Stomach (tissue), 9 donors: ENCODE results near the gene TCL1A. TPM values are rescaled to one million over a fixed set of nuclear protein-coding genes. Genes with fewer than 3 reads are reported as not detected.

Source experiments
- DNase-seq, 2 donors: peaks; one replicate each; pipeline versions ENCODE4 v3.0.0 to v3.0.0-alpha.2; 2013 to 2019
- H3K27ac ChIP-seq, 5 donors: fragments of 200-600 bp in 4 of 5; sonication (generic) in 4 of 5; one replicate each; pipeline ENCODE4 v1.5.1; 2013 to 2019; ENCODE audit warnings: mild to moderate bottlenecking in 1 of 5, moderate library complexity in 1 of 5
- H3K27me3 ChIP-seq, 3 donors: fragments of 200-600 bp; sonication (generic); one replicate each; pipeline ENCODE4 v1.5.1; 2017 to 2019; ENCODE audit warnings: mixed run types in 1 of 3
- H3K36me3 ChIP-seq, 4 donors: fragments of 200-600 bp; sonication (generic); 1 replicate in 3 of 4; 2 replicates in 1 of 4; pipeline ENCODE4 v1.5.1; 2016 to 2019
- H3K4me1 ChIP-seq, 4 donors: fragments of 200-600 bp; sonication (generic); one replicate each; pipeline ENCODE4 v1.5.1; 2016 to 2019
- H3K4me3 ChIP-seq, 4 donors: fragments of 200-600 bp; sonication (generic) in 3 of 4; one replicate each; pipeline ENCODE4 v1.5.1; 2016 to 2019; ENCODE audit warnings: mild to moderate bottlenecking in 1 of 4
- H3K9me3 ChIP-seq, 4 donors: fragments of 200-600 bp; sonication (generic); one replicate each; pipeline ENCODE4 v1.5.1; 2016 to 2019
- EP300 ChIP-seq: sonication (generic); formaldehyde crosslinking; IDR thresholded peaks from one replicate; pipeline ENCODE4 v1.6.1; 2017; ENCODE audit warnings: antibody characterized with exemption
- POLR2A ChIP-seq, 4 donors: fragments of 450-650 bp; IDR thresholded peaks; one replicate each; pipeline ENCODE4 v1.6.1; 2016; ENCODE audit warnings: antibody characterized with exemption in 4 of 4, control low read depth in 2 of 4, mild to moderate bottlenecking in 1 of 4, moderate library complexity in 1 of 4
- POLR2AphosphoS5 ChIP-seq, 3 donors: sonication (generic); formaldehyde crosslinking; IDR thresholded peaks; one replicate each; pipeline ENCODE4 v1.6.1; 2016; ENCODE audit warnings: antibody characterized with exemption in 3 of 3
- WGBS, 5 donors: extraction: QIAGEN DNeasy Blood & Tissue Kit in 3 of 5; methylation state at CpG; one replicate each; pipeline versions ENCODE4 v1.1.5 to v1.1.7; 2013 to 2018; 5-methylcytosine and 5-hydroxymethylcytosine counted together
- intact Hi-C: fragments of 100-400 bp; cut with DNase I; formaldehyde crosslinking; loops from one replicate; pipeline ENCODE4 v1.15.1; 2023; ENCODE audit warnings: low total_unique reads
- polyA plus RNA-seq, 3 donors: library from polyadenylated mRNA; stranded (reverse); fragments of 200-250 nt; gene quantifications; one replicate each; pipeline ENCODE4 v1.2.3, GENCODE V29; 2013
- total RNA-seq, 5 donors: library from RNA; depleted of rRNA; stranded (reverse); fragments of >200 nt; gene quantifications; one replicate each; pipeline versions ENCODE4 v1.1.0 to v1.2.3, GENCODE V29; 2014 to 2016
- TF ChIP-seq, protein P1 (sequence below), 7 experiments: fragments of 450-650 bp in 4 of 7; fragments of 200-600 bp in 3 of 7; sonication (generic) in 3 of 7; IDR thresholded peaks; one replicate each; pipeline ENCODE4 v1.5.1; 2016 to 2019; ENCODE audit warnings: antibody characterized with exemption in 7 of 7, control low read depth in 2 of 7, mild to moderate bottlenecking in 1 of 7
- donor health status: healthy with polysubstance abuse.
- donor health status: Bipolar disorder and iron deficiency.
- donor health status: healthy.

TCL1A gene
- total and polyA plus RNA-seq, 8 donors = 3.9 to 6.5 TPM; not detected in 6

GRCh38 chr14:95699412-95699811, 14.5 kb downstream of the TCL1A start:
- no peak overlapping the region for H3K4me3 ChIP-seq
- H3K27me3 ChIP-seq = peaks cover 0 to 39% (median 8%) of the 10 kb centered on the region in 3 donors
- no peak for DNase-seq
- H3K36me3 ChIP-seq = no peaks in the 10 kb centered on the region
- no peaks in the 10 kb centered on the region for H3K9me3 ChIP-seq
- 53 to 62% (median 59%) methylated on average over 5 of the region's 5 CpGs for WGBS, 5 donors
- H3K27ac ChIP-seq = no peak overlapping the region
- intact Hi-C loops = no loop called here
- no peaks in the 10 kb centered on the region for H3K4me1 ChIP-seq
- TF ChIP-seq, protein P1, sequence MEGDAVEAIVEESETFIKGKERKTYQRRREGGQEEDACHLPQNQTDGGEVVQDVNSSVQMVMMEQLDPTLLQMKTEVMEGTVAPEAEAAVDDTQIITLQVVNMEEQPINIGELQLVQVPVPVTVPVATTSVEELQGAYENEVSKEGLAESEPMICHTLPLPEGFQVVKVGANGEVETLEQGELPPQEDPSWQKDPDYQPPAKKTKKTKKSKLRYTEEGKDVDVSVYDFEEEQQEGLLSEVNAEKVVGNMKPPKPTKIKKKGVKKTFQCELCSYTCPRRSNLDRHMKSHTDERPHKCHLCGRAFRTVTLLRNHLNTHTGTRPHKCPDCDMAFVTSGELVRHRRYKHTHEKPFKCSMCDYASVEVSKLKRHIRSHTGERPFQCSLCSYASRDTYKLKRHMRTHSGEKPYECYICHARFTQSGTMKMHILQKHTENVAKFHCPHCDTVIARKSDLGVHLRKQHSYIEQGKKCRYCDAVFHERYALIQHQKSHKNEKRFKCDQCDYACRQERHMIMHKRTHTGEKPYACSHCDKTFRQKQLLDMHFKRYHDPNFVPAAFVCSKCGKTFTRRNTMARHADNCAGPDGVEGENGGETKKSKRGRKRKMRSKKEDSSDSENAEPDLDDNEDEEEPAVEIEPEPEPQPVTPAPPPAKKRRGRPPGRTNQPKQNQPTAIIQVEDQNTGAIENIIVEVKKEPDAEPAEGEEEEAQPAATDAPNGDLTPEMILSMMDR (IDR thresholded peaks at IDR 0.05) = no peak
- TF ChIP-seq POLR2A (IDR thresholded peaks at IDR 0.05) = no peak
- no peak for TF ChIP-seq POLR2AphosphoS5 (IDR thresholded peaks at IDR 0.05)
- no peak for TF ChIP-seq EP300

DNA sequence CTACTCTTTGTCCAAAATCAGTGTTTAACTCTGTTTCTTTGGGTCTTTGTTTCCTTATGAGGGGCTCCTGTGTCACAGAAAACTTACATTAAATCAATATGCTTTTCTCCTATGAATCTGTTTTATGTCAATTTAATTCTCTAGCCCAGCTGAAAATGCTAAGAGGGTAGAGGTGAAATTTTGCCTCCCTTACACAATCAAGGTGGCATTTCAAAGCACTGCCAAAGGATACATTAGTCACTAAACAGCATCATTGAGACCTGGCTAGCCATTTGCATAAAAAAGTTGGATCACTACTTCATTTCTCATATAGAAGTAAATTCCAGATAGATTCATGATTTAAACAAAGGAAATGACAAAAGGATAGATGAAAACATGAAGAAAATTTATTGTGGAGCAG, 15.6 kb downstream of the TCL1A start:
- no peak overlapping the region for H3K4me3 ChIP-seq
- TF ChIP-seq, protein P1 (IDR thresholded peaks at IDR 0.05) = no peak
- TF ChIP-seq POLR2A (IDR thresholded peaks at IDR 0.05) (no peak), POLR2AphosphoS5 (IDR thresholded peaks at IDR 0.05) (no peak), EP300 (no peak)
- peaks cover 0 to 47% (median 12%) of the 10 kb centered on the region in 3 donors for H3K27me3 ChIP-seq
- no peaks in the 10 kb centered on the region for H3K36me3 ChIP-seq
- no peak overlapping the region for H3K27ac ChIP-seq
- no peaks in the 10 kb centered on the region for H3K9me3 ChIP-seq
- H3K4me1 ChIP-seq = no peaks in the 10 kb centered on the region
- no peak for DNase-seq
- intact Hi-C loops = no loop called here

GRCh38 chr14:95697764-95698163, 16.2 kb downstream of the TCL1A start:
- 51 to 62% (median 52%) methylated on average over 7 of the region's 7 CpGs for WGBS, 5 donors
- Histone ChIP-seq H3K27ac (no peak overlapping the region), H3K9me3 (no peaks in the 10 kb centered on the region), H3K27me3 (peaks cover 0 to 51% (median 13%) of the 10 kb centered on the region in 3 donors), H3K4me3 (no peak overlapping the region), H3K36me3 (no peaks in the 10 kb centered on the region), H3K4me1 (no peaks in the 10 kb centered on the region)
- intact Hi-C loops = no loop called here
- TF ChIP-seq POLR2A (IDR thresholded peaks at IDR 0.05) = no peak
- no peak for TF ChIP-seq EP300
- TF ChIP-seq, protein P1 (IDR thresholded peaks at IDR 0.05) = no peak
- no peak for TF ChIP-seq POLR2AphosphoS5 (IDR thresholded peaks at IDR 0.05)
- no peak for DNase-seq

DNA sequence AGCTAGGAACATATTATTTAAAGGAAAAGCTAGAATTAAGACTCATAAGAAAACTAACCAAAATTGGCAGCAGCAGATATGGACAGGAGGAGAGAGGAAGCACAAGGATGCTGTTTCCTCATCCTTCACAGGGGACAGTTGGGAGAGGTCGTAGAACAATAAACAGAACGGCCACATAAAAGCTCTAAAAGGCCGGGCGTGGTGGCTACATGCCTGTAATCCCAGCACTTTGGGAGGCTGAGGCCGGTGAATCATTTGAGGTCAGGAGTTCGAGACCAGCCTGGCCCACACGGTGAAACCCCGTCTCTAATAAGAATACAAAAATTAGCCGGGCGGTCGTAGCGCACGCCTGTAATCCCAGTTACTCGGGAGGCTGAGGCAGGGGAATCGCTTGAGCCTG, 17.2 kb downstream of the TCL1A start:
- H3K4me3 ChIP-seq = no peak overlapping the region
- no peaks in the 10 kb centered on the region for H3K36me3 ChIP-seq
- no peaks in the 10 kb centered on the region for H3K9me3 ChIP-seq
- no peaks in the 10 kb centered on the region for H3K4me1 ChIP-seq
- 64 to 82% (median 73%) methylated on average over 15 of the region's 15 CpGs for whole genome bisulfite sequencing, 5 donors
- H3K27me3 ChIP-seq = peaks cover 0 to 51% (median 13%) of the 10 kb centered on the region in 3 donors
- no peak for DNase-seq
- TF ChIP-seq EP300 (no peak), POLR2A (IDR thresholded peaks at IDR 0.05) (no peak), POLR2AphosphoS5 (IDR thresholded peaks at IDR 0.05) (no peak)
- TF ChIP-seq, protein P1 (IDR thresholded peaks at IDR 0.05) = no peak
- intact Hi-C loops = no loop called here
- no peak overlapping the region for H3K27ac ChIP-seq
